Measurements from ENCODE around the gene ATP6V1B1. TPM values are rescaled to one million over a fixed set of nuclear protein-coding genes. Genes with fewer than 3 reads are reported as not detected.

ATP6V1B1 gene
- total and polyA plus RNA-seq, 2 of the 13 experiments (the other 11 are each of a cell fraction or from before 2014, with no cell fraction given), result 0.58 to 1.6 TPM

GRCh38 chr2:70887208-70887549 is 48.5 kb upstream of the ATP6V1B1 start:
- WGBS (ENCODE audit: low lambda C conversion rate), result 57% methylated on average over 7 of the region's 8 CpGs
- POLR2A ChIA-PET, result interaction anchor here (0.7 kb wide), 1 partner anchor 14 kb away, joined by 3 read pairs; no protein-coding TSS in a partner anchor
- H3K36me3 ChIP-seq (replicated peaks in 1 of 2; ENCODE audit: control insufficient read depth in 1 of 2, insufficient read depth in 2 of 2, low read length in 2 of 2), result no peaks in the 10 kb centered on the region
- ATAC-seq (no peak; the same call in 2 of the 3 replicates), DNase-seq (ENCODE audit: low spot score) (no peak), FAIRE-seq (no peak)
- peaks cover 37% of the 10 kb centered on the region for H3K4me1 ChIP-seq (ENCODE audit: insufficient read depth, low read length)
- H4K20me1 ChIP-seq (ENCODE audit: insufficient read depth, low read length), result no peaks in the 10 kb centered on the region
- peak overlapping the region; percentile 85 for H3K4me2 ChIP-seq (ENCODE audit: low read depth, low read length)
- H3K4me3 ChIP-seq (replicated peaks in 1 of 3; ENCODE audit: insufficient read depth in 1 of 3, low read depth in 2 of 3, low read length in 3 of 3), result peak overlapping the region; percentile 48 to 69 (median 54); a peak in 5 of 6 replicates
- H2AFZ ChIP-seq (ENCODE audit: low read length), result peak overlapping the region; percentile 32
- H3K27ac ChIP-seq (ENCODE audit: extremely low read length, insufficient read depth, low read length), result no peak overlapping the region
- CTCF ChIA-PET (ENCODE audit: low intra/inter-chr PET ratio, low total read pairs), result no interaction called here
- no peaks in the 10 kb centered on the region for H3K9me3 ChIP-seq (ENCODE audit: low read length)
- in situ Hi-C loops (cut with HindIII; ENCODE audit: extremely low pct_ligation_motif_present, low pct_unique_long_range_greater_than_20kb) (no loop called here), intact Hi-C loops (cut with micrococcal nuclease; ENCODE audit: unreplicated experiment) (no loop called here)
- no TSS peak for BruUV-seq (replicated peaks)
- peaks cover 4 to 20% of the 10 kb centered on the region in 2 experiments; a peak in 3 of 5 replicates for H3K27me3 ChIP-seq (ENCODE audit: control insufficient read depth in 1 of 2, insufficient read depth in 2 of 2, low read length in 2 of 2)
- peak overlapping the region; percentile 48; the same call in 1 of the 2 replicates for H3K9ac ChIP-seq (ENCODE audit: insufficient read depth, low read depth, low read length)
- no peaks in the 10 kb centered on the region for H3K79me2 ChIP-seq (ENCODE audit: insufficient read depth, low read length)
- TF ChIP-seq ZNF235 (CRISPR knock-in tag; IDR thresholded peaks at IDR 0.05; ENCODE audit: borderline replicate concordance) (0 out of 2 replicates have a peak, but pooled peaks have one; percentile 24), TFE3 (CRISPR knock-in tag; IDR thresholded peaks at IDR 0.05) (no peak), NR2C2 (CRISPR knock-in tag; IDR thresholded peaks at IDR 0.05; ENCODE audit: borderline replicate concordance) (no peak), ETS1 (CRISPR knock-in tag; IDR thresholded peaks at IDR 0.05) (no peak), ZBTB40 (IDR thresholded peaks at IDR 0.05) (peak; percentile 48), ZBTB40 (CRISPR knock-in tag; IDR thresholded peaks at IDR 0.05) (no peak), ZNF546 (CRISPR knock-in tag; conservative IDR thresholded peaks at IDR 0.05) (0 out of 2 replicates have a peak, but pooled peaks have one; percentile 3), HOXA5 (CRISPR knock-in tag; IDR thresholded peaks at IDR 0.05) (0 out of 2 replicates have a peak, but pooled peaks have one; percentile 37), CBX2 (IDR thresholded peaks at IDR 0.05; ENCODE audit: low read depth, low read length) (0 out of 2 replicates have a peak, but pooled peaks have one; percentile 34), CBX2 (CRISPR knock-in tag; IDR thresholded peaks at IDR 0.05; ENCODE audit: low read depth) (no peak)

Measured in HepG2 (cell line).